ENCODE measurements around the gene MOV10. TPM values are rescaled to one million over a fixed set of nuclear protein-coding genes. Genes with fewer than 3 reads are reported as not detected.
A peak's percentile ranks its signal among the peaks of the same experiment; 100 is the strongest.

The MOV10 gene
- total and polyA plus RNA-seq, 2 of the 13 experiments (the other 11 are each of a cell fraction or from before 2014, with no cell fraction given), result 56.4 to 58.2 TPM

- TF ChIP-seq, protein P1, sequence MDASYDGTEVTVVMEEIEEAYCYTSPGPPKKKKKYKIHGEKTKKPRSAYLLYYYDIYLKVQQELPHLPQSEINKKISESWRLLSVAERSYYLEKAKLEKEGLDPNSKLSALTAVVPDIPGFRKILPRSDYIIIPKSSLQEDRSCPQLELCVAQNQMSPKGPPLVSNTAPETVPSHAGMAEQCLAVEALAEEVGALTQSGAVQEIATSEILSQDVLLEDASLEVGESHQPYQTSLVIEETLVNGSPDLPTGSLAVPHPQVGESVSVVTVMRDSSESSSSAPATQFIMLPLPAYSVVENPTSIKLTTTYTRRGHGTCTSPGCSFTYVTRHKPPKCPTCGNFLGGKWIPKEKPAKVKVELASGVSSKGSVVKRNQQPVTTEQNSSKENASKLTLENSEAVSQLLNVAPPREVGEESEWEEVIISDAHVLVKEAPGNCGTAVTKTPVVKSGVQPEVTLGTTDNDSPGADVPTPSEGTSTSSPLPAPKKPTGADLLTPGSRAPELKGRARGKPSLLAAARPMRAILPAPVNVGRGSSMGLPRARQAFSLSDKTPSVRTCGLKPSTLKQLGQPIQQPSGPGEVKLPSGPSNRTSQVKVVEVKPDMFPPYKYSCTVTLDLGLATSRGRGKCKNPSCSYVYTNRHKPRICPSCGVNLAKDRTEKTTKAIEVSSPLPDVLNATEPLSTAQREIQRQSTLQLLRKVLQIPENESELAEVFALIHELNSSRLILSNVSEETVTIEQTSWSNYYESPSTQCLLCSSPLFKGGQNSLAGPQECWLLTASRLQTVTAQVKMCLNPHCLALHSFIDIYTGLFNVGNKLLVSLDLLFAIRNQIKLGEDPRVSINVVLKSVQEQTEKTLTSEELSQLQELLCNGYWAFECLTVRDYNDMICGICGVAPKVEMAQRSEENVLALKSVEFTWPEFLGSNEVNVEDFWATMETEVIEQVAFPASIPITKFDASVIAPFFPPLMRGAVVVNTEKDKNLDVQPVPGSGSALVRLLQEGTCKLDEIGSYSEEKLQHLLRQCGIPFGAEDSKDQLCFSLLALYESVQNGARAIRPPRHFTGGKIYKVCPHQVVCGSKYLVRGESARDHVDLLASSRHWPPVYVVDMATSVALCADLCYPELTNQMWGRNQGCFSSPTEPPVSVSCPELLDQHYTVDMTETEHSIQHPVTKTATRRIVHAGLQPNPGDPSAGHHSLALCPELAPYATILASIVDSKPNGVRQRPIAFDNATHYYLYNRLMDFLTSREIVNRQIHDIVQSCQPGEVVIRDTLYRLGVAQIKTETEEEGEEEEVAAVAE (CRISPR knock-in tag; IDR thresholded peaks at IDR 0.05; ENCODE audit: borderline replicate concordance), result no peak
- TF ChIP-seq, protein P2, sequence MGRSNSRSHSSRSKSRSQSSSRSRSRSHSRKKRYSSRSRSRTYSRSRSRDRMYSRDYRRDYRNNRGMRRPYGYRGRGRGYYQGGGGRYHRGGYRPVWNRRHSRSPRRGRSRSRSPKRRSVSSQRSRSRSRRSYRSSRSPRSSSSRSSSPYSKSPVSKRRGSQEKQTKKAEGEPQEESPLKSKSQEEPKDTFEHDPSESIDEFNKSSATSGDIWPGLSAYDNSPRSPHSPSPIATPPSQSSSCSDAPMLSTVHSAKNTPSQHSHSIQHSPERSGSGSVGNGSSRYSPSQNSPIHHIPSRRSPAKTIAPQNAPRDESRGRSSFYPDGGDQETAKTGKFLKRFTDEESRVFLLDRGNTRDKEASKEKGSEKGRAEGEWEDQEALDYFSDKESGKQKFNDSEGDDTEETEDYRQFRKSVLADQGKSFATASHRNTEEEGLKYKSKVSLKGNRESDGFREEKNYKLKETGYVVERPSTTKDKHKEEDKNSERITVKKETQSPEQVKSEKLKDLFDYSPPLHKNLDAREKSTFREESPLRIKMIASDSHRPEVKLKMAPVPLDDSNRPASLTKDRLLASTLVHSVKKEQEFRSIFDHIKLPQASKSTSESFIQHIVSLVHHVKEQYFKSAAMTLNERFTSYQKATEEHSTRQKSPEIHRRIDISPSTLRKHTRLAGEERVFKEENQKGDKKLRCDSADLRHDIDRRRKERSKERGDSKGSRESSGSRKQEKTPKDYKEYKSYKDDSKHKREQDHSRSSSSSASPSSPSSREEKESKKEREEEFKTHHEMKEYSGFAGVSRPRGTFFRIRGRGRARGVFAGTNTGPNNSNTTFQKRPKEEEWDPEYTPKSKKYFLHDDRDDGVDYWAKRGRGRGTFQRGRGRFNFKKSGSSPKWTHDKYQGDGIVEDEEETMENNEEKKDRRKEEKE (IDR thresholded peaks at IDR 0.05), result no peak
- no peak for TF ChIP-seq HNRNPUL1 (IDR thresholded peaks at IDR 0.05; ENCODE audit: low read depth, low read length)
- TF ChIP-seq, protein P3, sequence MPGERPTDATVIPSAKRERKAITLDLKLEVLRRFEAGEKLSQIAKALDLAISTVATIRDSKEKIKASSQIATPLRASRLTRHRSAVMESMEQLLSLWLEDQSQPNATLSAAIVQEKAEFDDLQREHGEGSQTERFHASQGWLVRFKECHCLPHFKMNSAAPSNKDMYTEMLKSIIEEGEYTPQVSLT (CRISPR knock-in tag; IDR thresholded peaks at IDR 0.05; ENCODE audit: borderline replicate concordance, low read depth), result 0 out of 2 replicates have a peak, but pooled peaks have one; percentile 9
- TF ChIP-seq, protein P4, sequence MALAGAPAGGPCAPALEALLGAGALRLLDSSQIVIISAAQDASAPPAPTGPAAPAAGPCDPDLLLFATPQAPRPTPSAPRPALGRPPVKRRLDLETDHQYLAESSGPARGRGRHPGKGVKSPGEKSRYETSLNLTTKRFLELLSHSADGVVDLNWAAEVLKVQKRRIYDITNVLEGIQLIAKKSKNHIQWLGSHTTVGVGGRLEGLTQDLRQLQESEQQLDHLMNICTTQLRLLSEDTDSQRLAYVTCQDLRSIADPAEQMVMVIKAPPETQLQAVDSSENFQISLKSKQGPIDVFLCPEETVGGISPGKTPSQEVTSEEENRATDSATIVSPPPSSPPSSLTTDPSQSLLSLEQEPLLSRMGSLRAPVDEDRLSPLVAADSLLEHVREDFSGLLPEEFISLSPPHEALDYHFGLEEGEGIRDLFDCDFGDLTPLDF (CRISPR knock-in tag; IDR thresholded peaks at IDR 0.05), result peak; percentile 42; the same call in 1 of the 2 replicates
These were observed 33.0 kb downstream of the MOV10 start (continued) for GRCh38 chr1:112707221-112708001.
